ENCODE measurements around the gene DYNLT2. TPM values are rescaled to one million over a fixed set of nuclear protein-coding genes. Genes with fewer than 3 reads are reported as not detected.

The DYNLT2 gene, protein sequence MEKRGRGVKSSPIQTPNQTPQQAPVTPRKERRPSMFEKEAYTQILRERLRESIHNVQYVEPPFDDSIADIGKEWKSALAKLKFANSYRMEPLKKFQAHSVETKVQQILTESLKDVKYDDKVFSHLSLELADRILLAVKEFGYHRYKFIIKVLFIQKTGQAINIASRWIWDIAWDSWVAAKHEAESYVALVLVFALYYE
- 0.65 and 0.85 TPM in 2 replicates for total RNA-seq

DNA sequence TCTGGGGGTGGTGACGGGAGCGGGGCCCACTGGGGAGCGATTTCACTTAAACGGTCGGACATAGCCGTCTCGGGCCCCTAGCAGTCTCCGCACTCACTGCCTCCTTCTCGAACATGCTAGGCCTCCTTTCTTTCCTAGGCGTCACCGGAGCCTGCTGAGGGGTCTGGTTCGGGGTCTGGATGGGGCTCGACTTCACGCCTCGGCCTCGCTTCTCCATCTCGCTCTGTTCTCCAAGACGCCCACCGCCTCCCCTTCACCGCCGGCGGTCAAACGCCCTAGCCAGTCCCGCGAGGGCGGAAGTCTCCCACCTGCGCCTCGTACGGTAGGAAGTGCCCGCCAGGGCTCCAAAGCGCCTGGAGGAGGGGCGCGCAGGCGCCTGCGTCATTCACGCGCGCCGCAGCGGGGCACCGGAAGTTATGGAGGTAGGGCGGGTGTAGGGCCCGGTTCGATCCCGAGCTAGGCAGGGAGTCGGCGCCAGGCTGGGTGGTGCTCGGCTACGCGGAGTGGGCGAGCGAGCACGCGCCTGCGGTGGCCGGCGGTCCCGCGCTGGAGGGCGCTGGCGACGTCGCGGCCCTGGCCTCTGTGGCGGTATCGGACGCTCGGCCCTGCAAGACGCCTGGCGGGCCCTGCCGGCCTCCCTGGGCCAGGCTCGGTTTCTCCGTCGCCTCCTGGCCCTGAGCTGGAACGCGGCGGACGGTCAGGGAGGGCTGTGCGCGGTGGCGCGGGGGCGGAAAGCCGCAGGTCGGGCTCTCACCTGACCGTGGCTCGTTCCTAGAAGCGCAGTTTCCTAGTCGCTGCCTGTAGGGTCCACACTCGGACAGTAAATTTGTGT, at the start of gene DYNLT2, which contains the start of gene ERMARD:
TSS of gene DYNLT2 (minus strand) at position 331 of the 832 bp plus-strand sequence. CDS start at position 217, 114 bp downstream.
TSS of gene ERMARD (plus strand) at position 381 of the 832 bp plus-strand sequence. CDS start at position 417, 36 bp downstream.

DNA sequence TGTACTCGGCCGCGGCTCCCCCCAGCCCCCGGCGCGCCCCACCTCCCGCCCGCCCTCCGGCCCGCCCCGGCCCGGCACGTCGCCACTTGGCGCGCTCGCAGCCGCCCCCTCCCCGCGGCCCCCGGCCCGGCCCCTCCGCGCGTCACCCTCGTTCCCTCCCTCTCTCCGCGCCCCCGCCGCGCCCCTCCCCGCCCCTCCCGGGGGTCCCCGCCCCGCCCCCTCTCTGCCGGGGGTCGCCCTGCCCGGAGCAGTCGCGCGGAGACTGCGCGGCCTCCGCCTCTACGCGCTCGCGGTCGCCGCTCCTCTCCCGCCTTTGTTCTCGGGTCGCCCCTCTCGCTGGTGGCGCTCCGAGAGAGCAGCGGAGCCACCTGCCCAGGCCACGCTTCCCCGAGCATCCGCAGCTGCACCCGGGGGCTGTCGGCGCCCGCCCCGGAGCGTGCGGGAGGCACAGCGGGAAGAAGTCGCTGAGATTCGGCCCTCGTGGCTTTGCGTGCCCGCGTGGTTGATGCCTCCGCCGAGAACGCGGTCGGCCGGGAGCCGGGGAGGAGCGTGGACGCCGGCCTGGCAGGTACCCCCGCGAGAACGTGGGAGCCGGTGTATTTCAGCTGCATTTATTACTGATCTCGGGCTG, 26.8 kb downstream of the DYNLT2 start, which contains the start of gene PHF10:
TSS of gene PHF10 (minus strand) at position 7 of the 631 bp plus-strand sequence. CDS start 569 bp downstream, outside the sequence.

DNA sequence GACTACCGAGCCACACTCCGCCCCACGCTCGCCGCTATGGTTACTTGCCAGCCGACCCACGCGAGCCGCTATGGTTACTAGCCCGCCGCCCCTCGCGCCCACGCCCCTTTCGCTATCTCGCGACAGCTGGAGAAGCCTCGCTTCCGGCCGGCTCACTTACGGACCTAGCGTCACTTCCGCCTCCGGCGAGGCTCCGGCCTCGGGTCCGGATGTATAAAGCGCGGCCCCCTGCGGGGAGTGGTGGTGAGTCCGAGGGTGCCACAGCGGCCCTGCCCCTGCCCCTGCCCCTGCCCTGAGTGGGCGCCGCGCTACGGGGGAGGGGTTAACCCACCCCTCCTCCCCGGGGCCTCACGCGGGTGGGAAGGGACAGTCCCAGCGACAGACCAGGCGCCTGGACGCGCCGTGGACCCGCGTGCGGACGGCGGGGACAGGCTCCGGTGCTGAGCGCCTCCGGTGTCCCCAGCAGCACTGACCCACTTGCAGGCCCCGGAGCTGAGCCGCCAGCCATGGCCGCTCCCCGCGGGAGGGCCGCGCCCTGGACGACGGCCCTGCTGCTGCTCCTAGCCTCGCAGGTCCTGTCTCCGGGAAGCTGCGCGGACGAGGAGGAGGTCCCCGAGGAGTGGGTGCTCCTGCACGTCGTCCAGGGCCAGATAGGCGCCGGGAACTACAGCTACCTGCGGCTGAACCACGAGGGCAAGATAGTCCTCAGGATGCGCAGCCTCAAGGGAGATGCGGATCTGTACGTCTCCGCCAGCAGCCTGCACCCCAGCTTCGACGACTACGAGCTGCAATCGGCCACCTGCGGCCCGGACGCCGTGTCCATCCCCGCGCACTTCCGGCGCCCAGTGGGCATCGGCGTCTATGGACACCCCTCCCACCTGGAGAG, 49.2 kb downstream of the DYNLT2 start, which contains the start of the genes C6orf120 and WDR27:
TSS of gene C6orf120 (plus strand) at position 173 of the 886 bp plus-strand sequence. CDS start at position 507, 334 bp downstream.
TSS of gene WDR27 (minus strand) at position 76 of the 886 bp plus-strand sequence. CDS start 13,024 bp downstream, outside the sequence.

Other genes starting within 250 kb of the DYNLT2 start
- gene WDR27, start 49.5 kb downstream of the DYNLT2 start, total RNA-seq = 14.6 and 19.0 TPM in 2 replicates
- 34.7 and 40.5 TPM in 2 replicates for gene C6orf120, start 49.4 kb downstream of the DYNLT2 start, total RNA-seq
- 22.3 and 22.5 TPM in 2 replicates for gene PHF10, start 27.1 kb downstream of the DYNLT2 start, total RNA-seq
- gene ERMARD, start 50 bp upstream of the DYNLT2 start, total RNA-seq = 22.7 and 27.3 TPM in 2 replicates

Data from smooth muscle cell of bladder (primary cell).